HepG2 (cell line): ENCODE measurements around the gene C5AR2. TPM values are rescaled to one million over a fixed set of nuclear protein-coding genes. Genes with fewer than 3 reads are reported as not detected.
A peak's percentile ranks its signal among the peaks of the same experiment; 100 is the strongest.

Experiments used
- ATAC-seq: fragments of 200-7000 bp; cut with Tn5 transposase; 3 replicates; pipeline ENCODE4 v1.9.1; 2020; ENCODE audit warnings: mild to moderate bottlenecking, moderate library complexity
- BruUV-seq: library from RNA; stranded (reverse); fragments of 400-500 nt; replicated peaks from 2 replicates; lab custom pipeline; 2021; lab: Mats Ljungman, UMichigan
- CTCF ChIA-PET: fragments of 300-600 bp; formaldehyde crosslinking; extraction: SDS; loops from one replicate; lab custom pipeline; 2021; ENCODE audit warnings: low total read pairs, inconsistent platforms, low intra/inter-chr PET ratio; lab: Yijun Ruan, JAX
- POLR2A ChIA-PET: fragments of 350-600 bp; sonication (Branson Sonifier 250); formaldehyde crosslinking; loops from one replicate; lab custom pipeline; 2020; ENCODE audit warnings: antibody characterized with exemption, inconsistent platforms; lab: Yijun Ruan, JAX
- DNase-seq: peaks from one replicate; pipeline ENCODE4 v3.0.0-alpha.2; 2015; ENCODE audit warnings: low spot score
- FAIRE-seq: peaks from 3 replicates; lab custom pipeline; 2011; peaks lifted over from hg19 to GRCh38; lab: Jason Lieb, UNC
- H2AFZ ChIP-seq: one replicate; pipeline ENCODE4 v1.6.1; 2011; ENCODE audit warnings: low read length, inconsistent platforms
- H3K27ac ChIP-seq: fragments of 300-600 bp; 3 replicates; pipeline ENCODE4 v1.8.0; 2011; ENCODE audit warnings: mixed run types, mild to moderate bottlenecking, mixed read lengths, low read length, inconsistent platforms; ENCODE audit not compliant: insufficient read depth; ENCODE audit errors: extremely low read length
- H3K27me3 ChIP-seq, 2 experiments: fragments of 200-600 bp in 1 of 2; 2 replicates in 1 of 2; 3 replicates in 1 of 2; pipeline versions ENCODE4 v1.6.0 to v1.8.0; 2011; ENCODE audit warnings: low read length in 2 of 2, mild to moderate bottlenecking in 2 of 2, moderate library complexity in 2 of 2, inconsistent platforms in 1 of 2; ENCODE audit not compliant: insufficient read depth in 2 of 2, control insufficient read depth in 1 of 2
- H3K36me3 ChIP-seq, 2 experiments: fragments of 200-600 bp in 1 of 2; replicated peaks in 1 of 2; 2 replicates in 1 of 2; 3 replicates in 1 of 2; pipeline versions ENCODE4 v1.5.1 to v1.8.0; 2011; ENCODE audit warnings: low read length in 2 of 2, inconsistent platforms in 1 of 2; ENCODE audit not compliant: insufficient read depth in 2 of 2, control insufficient read depth in 1 of 2
- H3K4me1 ChIP-seq: 2 replicates; pipeline ENCODE4 v1.5.1; 2012; ENCODE audit warnings: low read length, inconsistent platforms; ENCODE audit not compliant: insufficient read depth
- H3K4me2 ChIP-seq: 2 replicates; pipeline ENCODE4 v1.6.0; 2011; ENCODE audit warnings: low read depth, low read length, inconsistent platforms
- H3K4me3 ChIP-seq, 3 experiments: fragments of 200-600 bp in 1 of 3; sonication (generic), shearing (Covaris generic) in 1 of 3; replicated peaks in 1 of 3; 2 replicates each; pipeline ENCODE4 v1.5.1; 2011 to 2016; ENCODE audit warnings: low read length in 3 of 3, inconsistent platforms in 2 of 3, low read depth in 2 of 3, mild to moderate bottlenecking in 2 of 3, control low read depth in 1 of 3, mixed read lengths in 1 of 3; ENCODE audit not compliant: insufficient read depth in 1 of 3
- H3K79me2 ChIP-seq: one replicate; pipeline ENCODE4 v1.6.1; 2011; ENCODE audit warnings: low read length, inconsistent platforms; ENCODE audit not compliant: insufficient read depth
- H3K9ac ChIP-seq: 2 replicates; pipeline ENCODE4 v1.6.0; 2011; ENCODE audit warnings: mild to moderate bottlenecking, low read depth, low read length, inconsistent platforms; ENCODE audit not compliant: insufficient read depth
- H3K9me3 ChIP-seq: 2 replicates; pipeline ENCODE4 v1.5.1; 2012; ENCODE audit warnings: mild to moderate bottlenecking, low read length
- H4K20me1 ChIP-seq: 2 replicates; pipeline ENCODE4 v1.6.0; 2011; ENCODE audit warnings: inconsistent platforms, mild to moderate bottlenecking, low read length, moderate library complexity; ENCODE audit not compliant: insufficient read depth
- HNRNPL ChIP-seq: fragments of 200-400 bp; formaldehyde crosslinking; IDR thresholded peaks from 2 replicates; pipeline ENCODE4 v1.6.1; 2017; ENCODE audit warnings: mild to moderate bottlenecking, low read depth, low read length
- POLR2A ChIP-seq, 2 experiments: IDR thresholded peaks; 2 replicates each; pipeline ENCODE4 v1.6.1; 2011; ENCODE audit warnings: low read depth in 2 of 2, low read length in 2 of 2, mild to moderate bottlenecking in 1 of 2, moderate library complexity in 1 of 2; ENCODE audit not compliant: insufficient read depth in 1 of 2
- ZNF329 ChIP-seq: sonication (generic); formaldehyde crosslinking; IDR thresholded peaks from 2 replicates; pipeline ENCODE4 v1.9.0; 2021; ENCODE audit warnings: low read depth, mild to moderate bottlenecking, missing genetic modification reagents
- ZNF839 ChIP-seq: sonication (generic); formaldehyde crosslinking; IDR thresholded peaks from 2 replicates; pipeline ENCODE4 v1.4.0; 2020; ENCODE audit warnings: missing genetic modification reagents, mild to moderate bottlenecking, borderline replicate concordance
- WGBS: methylation state at CpG from one replicate; pipeline ENCODE4 v1.1.6; 2017; ENCODE audit warnings: low lambda C conversion rate; 5-methylcytosine and 5-hydroxymethylcytosine counted together
- in situ Hi-C: cut with HindIII; loops from 2 replicates; pipeline ENCODE4 v1.10.0; 2017; ENCODE audit warnings: low pct_unique_long_range_greater_than_20kb; ENCODE audit not compliant: extremely low pct_ligation_motif_present
- intact Hi-C: fragments of 100-400 bp; cut with micrococcal nuclease; formaldehyde crosslinking; loops from one replicate; pipeline ENCODE4 v1.10.0; 2022; ENCODE audit not compliant: unreplicated experiment
- polyA plus RNA-seq, 8 experiments: library from polyadenylated mRNA; depleted of rRNA in 3 of 8; stranded (reverse) in 7 of 8; unstranded in 1 of 8; fragments of >200 nt; fragmentation: Illumina TruSeq in 4 of 8; extraction: Trizol in 4 of 8; gene quantifications; 2 replicates each; pipeline versions ENCODE4 v1.2.1 to v1.2.3, GENCODE V29; 2011 to 2016; ENCODE audit warnings: low read depth in 4 of 8, missing spikeins in 1 of 8, mixed read lengths in 1 of 8; ENCODE audit not compliant: insufficient read depth in 1 of 8
- total RNA-seq, 5 experiments: library from RNA; depleted of rRNA; stranded (reverse); fragments of >200 nt; fragmentation: Illumina TruSeq; extraction: Trizol; gene quantifications; 2 replicates each; pipeline ENCODE4 v1.2.3, GENCODE V29; 2016; ENCODE audit warnings: low read depth in 1 of 5
- TF ChIP-seq, protein P1 (sequence below): sonication (generic); formaldehyde crosslinking; IDR thresholded peaks from 2 replicates; pipeline ENCODE4 v1.9.0; 2021; ENCODE audit warnings: missing genetic modification reagents, mild to moderate bottlenecking, borderline replicate concordance
- TF ChIP-seq, protein P2 (sequence below): sonication (generic); formaldehyde crosslinking; IDR thresholded peaks from 2 replicates; pipeline ENCODE4 v1.4.0; 2020; ENCODE audit warnings: missing genetic modification reagents
- TF ChIP-seq, protein P3 (sequence below): sonication (generic); formaldehyde crosslinking; IDR thresholded peaks from 2 replicates; pipeline ENCODE4 v1.4.0; 2020; ENCODE audit warnings: missing genetic modification reagents
- TF ChIP-seq, protein P4 (sequence below): sonication (generic); formaldehyde crosslinking; IDR thresholded peaks from 2 replicates; pipeline ENCODE4 v1.8.0; 2022; ENCODE audit warnings: low read depth, missing genetic modification reagents

The C5AR2 gene
- total and polyA plus RNA-seq, 2 of the 13 experiments (the other 11 are each of a cell fraction or from before 2014, with no cell fraction given), result 0.09 to 0.24 TPM

DNA sequence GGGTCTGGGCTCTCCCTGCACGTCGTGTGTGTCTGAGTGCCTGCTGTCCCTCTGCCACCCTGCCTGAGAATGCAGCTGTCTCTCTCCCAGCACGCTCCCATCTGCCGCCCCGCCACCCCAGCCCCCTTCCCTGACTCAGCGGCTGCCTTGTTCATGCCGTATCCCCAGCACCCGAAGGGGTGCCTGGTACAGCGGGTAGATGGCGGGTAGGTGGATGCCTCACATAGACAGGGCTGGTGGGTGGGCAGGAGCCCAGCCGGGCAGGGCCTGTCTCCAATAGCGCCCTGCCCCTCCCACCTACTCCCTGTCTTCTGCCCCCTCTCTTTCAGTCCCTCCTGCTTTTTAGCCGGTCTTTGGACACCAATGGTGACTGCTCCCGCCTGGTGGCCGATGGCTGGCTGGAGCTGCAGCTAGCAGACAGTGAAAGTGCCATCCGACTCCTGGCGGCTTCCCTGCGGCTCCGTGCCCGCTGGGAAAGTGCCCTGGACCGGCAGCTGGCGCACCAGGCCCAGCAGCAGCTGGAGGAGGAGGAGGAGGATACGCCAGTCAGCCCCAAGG lies 47.5 kb downstream of the C5AR2 start (continued):
- TF ChIP-seq, protein P1, sequence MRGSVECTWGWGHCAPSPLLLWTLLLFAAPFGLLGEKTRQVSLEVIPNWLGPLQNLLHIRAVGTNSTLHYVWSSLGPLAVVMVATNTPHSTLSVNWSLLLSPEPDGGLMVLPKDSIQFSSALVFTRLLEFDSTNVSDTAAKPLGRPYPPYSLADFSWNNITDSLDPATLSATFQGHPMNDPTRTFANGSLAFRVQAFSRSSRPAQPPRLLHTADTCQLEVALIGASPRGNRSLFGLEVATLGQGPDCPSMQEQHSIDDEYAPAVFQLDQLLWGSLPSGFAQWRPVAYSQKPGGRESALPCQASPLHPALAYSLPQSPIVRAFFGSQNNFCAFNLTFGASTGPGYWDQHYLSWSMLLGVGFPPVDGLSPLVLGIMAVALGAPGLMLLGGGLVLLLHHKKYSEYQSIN (CRISPR knock-in tag), result no peak
- TF ChIP-seq ZNF839 (CRISPR knock-in tag) (no peak), HNRNPL (0 out of 2 replicates have a peak, but pooled peaks have one; percentile 26)
- TF ChIP-seq, protein P2, sequence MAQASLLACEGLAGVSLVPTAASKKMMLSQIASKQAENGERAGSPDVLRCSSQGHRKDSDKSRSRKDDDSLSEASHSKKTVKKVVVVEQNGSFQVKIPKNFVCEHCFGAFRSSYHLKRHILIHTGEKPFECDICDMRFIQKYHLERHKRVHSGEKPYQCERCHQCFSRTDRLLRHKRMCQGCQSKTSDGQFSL (CRISPR knock-in tag), result no peak

DNA sequence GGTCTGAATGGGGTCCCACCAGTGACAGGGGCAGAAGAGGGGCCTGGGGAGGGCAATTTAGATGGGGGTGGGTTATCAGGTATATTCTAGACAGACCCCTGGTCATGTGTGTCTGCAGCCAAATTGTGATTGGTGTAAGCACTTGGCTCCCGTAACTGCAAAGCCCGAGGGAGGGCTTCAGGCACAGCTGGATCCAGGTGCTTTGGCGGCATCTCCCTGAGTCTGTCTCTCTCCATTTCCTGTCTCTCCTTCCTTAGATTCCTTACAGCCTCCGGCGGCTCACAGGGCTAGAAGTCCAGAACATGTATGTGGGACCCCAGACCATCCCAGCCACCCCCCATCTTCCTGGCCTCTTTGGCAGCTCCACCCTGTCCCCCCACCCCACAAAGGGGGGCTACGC lies 48.6 kb downstream of the C5AR2 start:
- H3K27ac ChIP-seq, result no peak overlapping the region
- H3K4me2 ChIP-seq, result no peak overlapping the region
- H3K9ac ChIP-seq, result no peak overlapping the region
- BruUV-seq, result no TSS peak
- TF ChIP-seq, protein P3, sequence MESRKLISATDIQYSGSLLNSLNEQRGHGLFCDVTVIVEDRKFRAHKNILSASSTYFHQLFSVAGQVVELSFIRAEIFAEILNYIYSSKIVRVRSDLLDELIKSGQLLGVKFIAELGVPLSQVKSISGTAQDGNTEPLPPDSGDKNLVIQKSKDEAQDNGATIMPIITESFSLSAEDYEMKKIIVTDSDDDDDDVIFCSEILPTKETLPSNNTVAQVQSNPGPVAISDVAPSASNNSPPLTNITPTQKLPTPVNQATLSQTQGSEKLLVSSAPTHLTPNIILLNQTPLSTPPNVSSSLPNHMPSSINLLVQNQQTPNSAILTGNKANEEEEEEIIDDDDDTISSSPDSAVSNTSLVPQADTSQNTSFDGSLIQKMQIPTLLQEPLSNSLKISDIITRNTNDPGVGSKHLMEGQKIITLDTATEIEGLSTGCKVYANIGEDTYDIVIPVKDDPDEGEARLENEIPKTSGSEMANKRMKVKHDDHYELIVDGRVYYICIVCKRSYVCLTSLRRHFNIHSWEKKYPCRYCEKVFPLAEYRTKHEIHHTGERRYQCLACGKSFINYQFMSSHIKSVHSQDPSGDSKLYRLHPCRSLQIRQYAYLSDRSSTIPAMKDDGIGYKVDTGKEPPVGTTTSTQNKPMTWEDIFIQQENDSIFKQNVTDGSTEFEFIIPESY, result peak; percentile 61; the same call in 1 of the 2 replicates
- peak; percentile 99 for TF ChIP-seq ZNF329
- TF ChIP-seq POLR2A (IDR thresholded peaks at IDR 0.05; ENCODE audit: insufficient read depth in 1 of 2, low read depth in 2 of 2, low read length in 2 of 2), result no peak
- TF ChIP-seq, protein P4, sequence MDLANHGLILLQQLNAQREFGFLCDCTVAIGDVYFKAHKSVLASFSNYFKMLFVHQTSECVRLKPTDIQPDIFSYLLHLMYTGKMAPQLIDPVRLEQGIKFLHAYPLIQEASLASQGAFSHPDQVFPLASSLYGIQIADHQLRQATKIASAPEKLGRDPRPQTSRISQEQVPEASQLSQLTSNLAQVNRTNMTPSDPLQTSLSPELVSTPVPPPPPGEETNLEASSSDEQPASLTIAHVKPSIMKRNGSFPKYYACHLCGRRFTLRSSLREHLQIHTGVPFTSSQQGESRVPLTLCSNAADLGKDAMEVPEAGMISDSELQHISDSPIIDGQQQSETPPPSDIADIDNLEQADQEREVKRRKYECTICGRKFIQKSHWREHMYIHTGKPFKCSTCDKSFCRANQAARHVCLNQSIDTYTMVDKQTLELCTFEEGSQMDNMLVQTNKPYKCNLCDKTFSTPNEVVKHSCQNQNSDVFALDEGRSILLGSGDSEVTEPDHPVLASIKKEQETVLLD (CRISPR knock-in tag), result no peak
- H3K9me3 ChIP-seq, result no peaks in the 10 kb centered on the region
- in situ Hi-C loops (no loop called here), intact Hi-C loops (no loop called here)
- H3K4me3 ChIP-seq, result no peak overlapping the region
- H3K36me3 ChIP-seq, result peaks cover 29 to 51% of the 10 kb centered on the region in 2 experiments
- POLR2A ChIA-PET, result no interaction called here
- H4K20me1 ChIP-seq, result 0 out of 2 replicates have a peak, but pooled peaks cover 3% of the 10 kb centered on the region
- no peaks in the 10 kb centered on the region for H3K79me2 ChIP-seq
- WGBS, result 95% methylated on average over 6 of the region's 6 CpGs
- no peak for FAIRE-seq
- H3K4me1 ChIP-seq, result no peaks in the 10 kb centered on the region
- H3K27me3 ChIP-seq, result no peaks in the 10 kb centered on the region
- H2AFZ ChIP-seq, result no peak overlapping the region
- no peak for ATAC-seq
- CTCF ChIA-PET, result no interaction called here
- DNase-seq, result no peak
